GM12892 (cell line): Measurements from ENCODE around the gene RBM28.

Experiments used
- DNase-seq: peaks from one replicate; pipeline ENCODE4 v3.0.0; 2011; ENCODE audit not compliant: insufficient read length
- FAIRE-seq: peaks from 2 replicates; lab custom pipeline; 2011; peaks lifted over from hg19 to GRCh38; lab: Jason Lieb, UNC
- POLR2A ChIP-seq: IDR thresholded peaks from 2 replicates; pipeline ENCODE4 v1.6.1; 2011; ENCODE audit warnings: low read depth, low read length, control low read depth
- POLR2AphosphoS5 ChIP-seq: IDR thresholded peaks from 2 replicates; pipeline ENCODE4 v1.6.1; 2011; ENCODE audit warnings: low read depth, low read length, control low read depth
- TAF1 ChIP-seq: IDR thresholded peaks from 2 replicates; pipeline ENCODE4 v1.6.1; 2011; ENCODE audit warnings: low read depth, mild to moderate bottlenecking, control low read depth, low read length, borderline replicate concordance

The RBM28 gene

GRCh38 chr7:128323459-128324367 lies 20.0 kb downstream of the RBM28 start:
- no peak for DNase-seq
- FAIRE-seq = no peak
- no peak for TF ChIP-seq POLR2A
- no peak for TF ChIP-seq POLR2AphosphoS5
- no peak for TF ChIP-seq TAF1

GRCh38 chr7:128323040-128323439 lies 20.7 kb downstream of the RBM28 start:
- no peak for FAIRE-seq
- no peak for TF ChIP-seq POLR2A
- TF ChIP-seq TAF1 = no peak
- TF ChIP-seq POLR2AphosphoS5 = no peak
- DNase-seq = no peak

- no peak for TF ChIP-seq POLR2A
- DNase-seq (no peak), FAIRE-seq (no peak)
Measured at GRCh38 chr7:128322040-128322643, 21.6 kb downstream of the RBM28 start.

- FAIRE-seq = no peak
- no peak for DNase-seq
- TF ChIP-seq POLR2AphosphoS5 = no peak
- no peak for TF ChIP-seq POLR2A
- TF ChIP-seq TAF1 = no peak
Measured at GRCh38 chr7:128321044-128321422, 22.7 kb downstream of the RBM28 start.

GRCh38 chr7:128318691-128319090 lies 25.0 kb downstream of the RBM28 start:
- TF ChIP-seq POLR2A (no peak), TAF1 (no peak), POLR2AphosphoS5 (no peak)
- DNase-seq = no peak
- no peak for FAIRE-seq

GRCh38 chr7:128311013-128311412 lies 32.7 kb downstream of the RBM28 start:
- no peak for DNase-seq
- no peak for FAIRE-seq
- TF ChIP-seq POLR2A = no peak
- no peak for TF ChIP-seq POLR2AphosphoS5
- no peak for TF ChIP-seq TAF1

- TF ChIP-seq POLR2A (no peak), TAF1 (no peak), POLR2AphosphoS5 (no peak)
- no peak for DNase-seq
- no peak for FAIRE-seq
Measured at GRCh38 chr7:128310499-128310898, 33.2 kb downstream of the RBM28 start.

- no peak for TF ChIP-seq POLR2AphosphoS5
- no peak for TF ChIP-seq POLR2A
- no peak for TF ChIP-seq TAF1
- DNase-seq (no peak), FAIRE-seq (no peak)
Measured at GRCh38 chr7:128309976-128310375, 33.7 kb downstream of the RBM28 start.

- no peak for DNase-seq
- no peak for FAIRE-seq
- TF ChIP-seq TAF1 = no peak
- TF ChIP-seq POLR2A = no peak
- TF ChIP-seq POLR2AphosphoS5 = no peak
Measured at GRCh38 chr7:128309124-128309523, 34.6 kb downstream of the RBM28 start.

GRCh38 chr7:128307061-128307460 lies 36.6 kb downstream of the RBM28 start:
- DNase-seq = no peak
- no peak for FAIRE-seq
- TF ChIP-seq TAF1 (no peak), POLR2A (no peak), POLR2AphosphoS5 (no peak)

GRCh38 chr7:128304212-128304611 lies 39.5 kb downstream of the RBM28 start:
- DNase-seq (no peak), FAIRE-seq (no peak)
- no peak for TF ChIP-seq TAF1
- TF ChIP-seq POLR2AphosphoS5 = no peak

- TF ChIP-seq POLR2AphosphoS5 (no peak), POLR2A (no peak), TAF1 (no peak)
- DNase-seq (no peak), FAIRE-seq (no peak)
Measured at GRCh38 chr7:128303643-128304042, 40.1 kb downstream of the RBM28 start.
